ENCODE results near the gene RAB35.

The RAB35 gene

GRCh38 chr12:120060717-120061116 lies 55.8 kb downstream of the RAB35 start:
- TF ChIP-seq CTCF (IDR thresholded peaks at IDR 0.05): no peak

- TF ChIP-seq CTCF (IDR thresholded peaks at IDR 0.05): no peak
Observed at GRCh38 chr12:120060196-120060595, 56.4 kb downstream of the RAB35 start.

GRCh38 chr12:120056739-120057138 lies 59.8 kb downstream of the RAB35 start:
- TF ChIP-seq CTCF (IDR thresholded peaks at IDR 0.05): no peak

- TF ChIP-seq CTCF (IDR thresholded peaks at IDR 0.05): no peak
Observed at GRCh38 chr12:120055231-120056000, 61.1 kb downstream of the RAB35 start.

- TF ChIP-seq CTCF (IDR thresholded peaks at IDR 0.05): no peak
Observed at GRCh38 chr12:120054293-120054692, 62.3 kb downstream of the RAB35 start.

- TF ChIP-seq CTCF (IDR thresholded peaks at IDR 0.05): no peak
Observed at GRCh38 chr12:120051535-120051934, 65.0 kb downstream of the RAB35 start.

- no peak for TF ChIP-seq CTCF (IDR thresholded peaks at IDR 0.05)
Observed at GRCh38 chr12:120049426-120049825, 67.1 kb downstream of the RAB35 start.

- TF ChIP-seq CTCF (IDR thresholded peaks at IDR 0.05): no peak
Observed at GRCh38 chr12:120048263-120048662, 68.3 kb downstream of the RAB35 start.

Data from LNCAP (cell line).